ENCODE measurements around the gene TCF12. TPM values are rescaled to one million over a fixed set of nuclear protein-coding genes. Genes with fewer than 3 reads are reported as not detected.

The TCF12 gene
- total RNA-seq, 1 donor from 2014 or later: 84.6 TPM

- H3K4me3 ChIP-seq (ENCODE audit: low read depth, low read length): no peak overlapping the region
- H3K36me3 ChIP-seq (ENCODE audit: control insufficient read depth, insufficient read depth, low read length): no peaks in the 10 kb centered on the region
- H3K27me3 ChIP-seq (ENCODE audit: control insufficient read depth, insufficient read depth, low read length): no peaks in the 10 kb centered on the region
- no peak for TF ChIP-seq CTCF (IDR thresholded peaks at IDR 0.05; ENCODE audit: insufficient read depth, low read length, poor library complexity, severe bottlenecking)
- DNase-seq (ENCODE audit: low read depth): no peak
Measured at GRCh38 chr15:57227166-57227565, 308.7 kb downstream of the TCF12 start.

GRCh38 chr15:57227899-57228298, 309.5 kb downstream of the TCF12 start:
- H3K27me3 ChIP-seq (ENCODE audit: control insufficient read depth, insufficient read depth, low read length): no peaks in the 10 kb centered on the region
- no peak overlapping the region for H3K4me3 ChIP-seq (ENCODE audit: low read depth, low read length)
- no peak for TF ChIP-seq CTCF (IDR thresholded peaks at IDR 0.05; ENCODE audit: insufficient read depth, low read length, poor library complexity, severe bottlenecking)
- no peaks in the 10 kb centered on the region for H3K36me3 ChIP-seq (ENCODE audit: control insufficient read depth, insufficient read depth, low read length)
- DNase-seq (ENCODE audit: low read depth): no peak

- no peak for DNase-seq (ENCODE audit: low read depth)
- Histone ChIP-seq H3K27me3 (ENCODE audit: control insufficient read depth, insufficient read depth, low read length) (no peaks in the 10 kb centered on the region), H3K36me3 (ENCODE audit: control insufficient read depth, insufficient read depth, low read length) (no peaks in the 10 kb centered on the region), H3K4me3 (ENCODE audit: low read depth, low read length) (no peak overlapping the region)
- TF ChIP-seq CTCF (IDR thresholded peaks at IDR 0.05; ENCODE audit: insufficient read depth, low read length, poor library complexity, severe bottlenecking): no peak
Measured at GRCh38 chr15:57228395-57228794, 310.0 kb downstream of the TCF12 start.

- Histone ChIP-seq H3K36me3 (ENCODE audit: control insufficient read depth, insufficient read depth, low read length) (no peaks in the 10 kb centered on the region), H3K27me3 (ENCODE audit: control insufficient read depth, insufficient read depth, low read length) (no peaks in the 10 kb centered on the region), H3K4me3 (ENCODE audit: low read depth, low read length) (no peak overlapping the region)
- TF ChIP-seq CTCF (IDR thresholded peaks at IDR 0.05; ENCODE audit: insufficient read depth, low read length, poor library complexity, severe bottlenecking): no peak
- no peak for DNase-seq (ENCODE audit: low read depth)
Measured at GRCh38 chr15:57229051-57229450, 310.6 kb downstream of the TCF12 start.

- Histone ChIP-seq H3K4me3 (ENCODE audit: low read depth, low read length) (no peak overlapping the region), H3K27me3 (ENCODE audit: control insufficient read depth, insufficient read depth, low read length) (no peaks in the 10 kb centered on the region), H3K36me3 (ENCODE audit: control insufficient read depth, insufficient read depth, low read length) (no peaks in the 10 kb centered on the region)
- no peak for DNase-seq (ENCODE audit: low read depth)
- TF ChIP-seq CTCF (IDR thresholded peaks at IDR 0.05; ENCODE audit: insufficient read depth, low read length, poor library complexity, severe bottlenecking): no peak
Measured at GRCh38 chr15:57231559-57231958, 313.1 kb downstream of the TCF12 start.

- H3K4me3 ChIP-seq (ENCODE audit: low read depth, low read length): no peak overlapping the region
Measured at GRCh38 chr15:57234156-57234555, 315.7 kb downstream of the TCF12 start.

More at GRCh38 chr15:57234156-57234555, 315.7 kb downstream of the TCF12 start:
- Histone ChIP-seq H3K27me3 (ENCODE audit: control insufficient read depth, insufficient read depth, low read length) (no peaks in the 10 kb centered on the region), H3K36me3 (ENCODE audit: control insufficient read depth, insufficient read depth, low read length) (no peaks in the 10 kb centered on the region)
- TF ChIP-seq CTCF (IDR thresholded peaks at IDR 0.05; ENCODE audit: insufficient read depth, low read length, poor library complexity, severe bottlenecking): no peak
- no peak for DNase-seq (ENCODE audit: low read depth)

Measured in kidney epithelial cell (primary cell).